ENCODE results near the gene ZG16B.

- TF ChIP-seq POLR2A (IDR thresholded peaks at IDR 0.05) = no peak
- no peak for TF ChIP-seq CTCF (IDR thresholded peaks at IDR 0.05)
Observed at GRCh38 chr16:2865651-2866050, 35.5 kb downstream of the ZG16B start.
